GM12878 (cell line): ENCODE data around the gene TRABD. TPM values are rescaled to one million over a fixed set of nuclear protein-coding genes. Genes with fewer than 3 reads are reported as not detected.

ENCODE experiments used
- ATF7 ChIP-seq: fragments of 450-650 bp; IDR thresholded peaks from 2 replicates; pipeline ENCODE4 v1.6.1; 2016; ENCODE audit warnings: low read depth, mild to moderate bottlenecking
- BCL3 ChIP-seq: IDR thresholded peaks from 2 replicates; pipeline ENCODE4 v1.6.1; 2011; ENCODE audit warnings: borderline replicate concordance, low read depth, mild to moderate bottlenecking, moderate library complexity, low read length; ENCODE audit not compliant: insufficient read depth, poor library complexity, severe bottlenecking
- CHD1 ChIP-seq: IDR thresholded peaks from 2 replicates; pipeline ENCODE4 v1.6.1; 2012; ENCODE audit warnings: low read depth, low read length, improper control_type of control experiment
- E2F4 ChIP-seq: IDR thresholded peaks from 2 replicates; pipeline ENCODE4 v1.6.1; 2012; ENCODE audit warnings: low read depth, low read length, improper control_type of control experiment
- ESRRA ChIP-seq: IDR thresholded peaks from 2 replicates; pipeline ENCODE4 v1.6.1; 2012; ENCODE audit warnings: mild to moderate bottlenecking, low read length, improper control_type of control experiment
- FOS ChIP-seq: IDR thresholded peaks from 3 replicates; pipeline ENCODE4 v1.6.1; 2011; ENCODE audit warnings: borderline replicate concordance; ENCODE audit not compliant: insufficient read length; ENCODE audit errors: extremely low read depth
- GATAD2B ChIP-seq: fragments of 450-650 bp; conservative IDR thresholded peaks from 2 replicates; pipeline ENCODE4 v1.6.1; 2017; ENCODE audit warnings: low read depth, mild to moderate bottlenecking, moderate library complexity
- HDAC6 ChIP-seq: fragments of 200-600 bp; sonication (generic); IDR thresholded peaks from one replicate; pipeline ENCODE4 v1.8.0; 2017; ENCODE audit warnings: antibody characterized with exemption; ENCODE audit not compliant: unreplicated experiment
- IRF4 ChIP-seq: IDR thresholded peaks from 2 replicates; pipeline ENCODE4 v1.6.1; 2011; ENCODE audit warnings: low read depth, low read length
- JUNB ChIP-seq: IDR thresholded peaks from 2 replicates; pipeline ENCODE4 v1.6.1; 2016; ENCODE audit warnings: antibody characterized with exemption, mild to moderate bottlenecking
- KDM1A ChIP-seq: fragments of 200-600 bp; sonication (generic); IDR thresholded peaks from 2 replicates; pipeline ENCODE4 v1.6.1; 2016; ENCODE audit warnings: borderline replicate concordance
- MAX ChIP-seq: IDR thresholded peaks from 2 replicates; pipeline ENCODE4 v1.6.1; 2012; ENCODE audit warnings: low read depth, low read length, improper control_type of control experiment
- MTA3 ChIP-seq: IDR thresholded peaks from 2 replicates; pipeline ENCODE4 v1.6.1; 2012; ENCODE audit warnings: low read length, inconsistent platforms, borderline replicate concordance
- NFYB ChIP-seq: IDR thresholded peaks from 2 replicates; pipeline ENCODE4 v1.6.1; 2011; ENCODE audit warnings: low read depth, mild to moderate bottlenecking, low read length, improper control_type of control experiment, moderate library complexity; ENCODE audit not compliant: insufficient read depth
- NKRF ChIP-seq: fragments of 450-650 bp; conservative IDR thresholded peaks from 2 replicates; pipeline ENCODE4 v1.6.1; 2017; ENCODE audit warnings: mild to moderate bottlenecking, moderate library complexity
- NR2F1 ChIP-seq: fragments of 450-650 bp; conservative IDR thresholded peaks from 2 replicates; pipeline ENCODE4 v1.6.1; 2017; ENCODE audit warnings: mild to moderate bottlenecking
- RELA ChIP-seq: fragments of 450-650 bp; IDR thresholded peaks from 2 replicates; pipeline ENCODE4 v1.8.0; 2014; ENCODE audit warnings: borderline replicate concordance; ENCODE audit not compliant: partially characterized antibody
- RFX5 ChIP-seq: IDR thresholded peaks from 2 replicates; pipeline ENCODE4 v1.6.1; 2011; ENCODE audit warnings: low read depth, low read length, improper control_type of control experiment
- SIN3A ChIP-seq: IDR thresholded peaks from 2 replicates; pipeline ENCODE4 v1.6.1; 2012; ENCODE audit warnings: low read depth, low read length, improper control_type of control experiment
- SMARCA5 ChIP-seq: fragments of 450-650 bp; IDR thresholded peaks from 2 replicates; pipeline ENCODE4 v1.6.1; 2017; ENCODE audit warnings: mild to moderate bottlenecking
- SPI1 ChIP-seq: IDR thresholded peaks from 2 replicates; pipeline ENCODE4 v1.6.1; 2011; ENCODE audit warnings: low read depth, mild to moderate bottlenecking, low read length, moderate library complexity, borderline replicate concordance; ENCODE audit not compliant: insufficient read depth
- SREBF2 ChIP-seq: IDR thresholded peaks from 2 replicates; pipeline ENCODE4 v1.6.1; 2012; ENCODE audit warnings: mild to moderate bottlenecking, low read length
- SUZ12 ChIP-seq: fragments of 200-600 bp; sonication (generic); IDR thresholded peaks from one replicate; pipeline ENCODE4 v1.6.1; 2018; ENCODE audit warnings: antibody characterized with exemption, mild to moderate bottlenecking; ENCODE audit not compliant: unreplicated experiment
- TBL1XR1 ChIP-seq: IDR thresholded peaks from 2 replicates; pipeline ENCODE4 v1.6.1; 2012; ENCODE audit warnings: low read depth, low read length, improper control_type of control experiment
- ZNF217 ChIP-seq: fragments of 450-650 bp; IDR thresholded peaks from 2 replicates; pipeline ENCODE4 v1.6.1; 2017; ENCODE audit warnings: antibody characterized with exemption, mild to moderate bottlenecking
- ZZZ3 ChIP-seq: IDR thresholded peaks from 2 replicates; pipeline ENCODE4 v1.6.1; 2011; ENCODE audit warnings: low read depth; ENCODE audit not compliant: control insufficient read depth, insufficient read length
- polyA plus RNA-seq, 11 experiments: library from polyadenylated mRNA; depleted of rRNA in 4 of 11; unstranded in 6 of 11; stranded (reverse) in 5 of 11; fragments of >200 nt; fragmentation: Nextera tagmentation in 4 of 11; fragmentation: Illumina TruSeq in 1 of 11; extraction: Ambion mirVana in 4 of 11; extraction: Trizol in 1 of 11; gene quantifications; 1 replicate in 1 of 11; 2 replicates in 10 of 11; pipeline versions ENCODE4 v1.2.1 to v1.2.3, GENCODE V29; 2011 to 2016; ENCODE audit warnings: inconsistent platforms in 2 of 11, missing spikeins in 2 of 11, low read depth in 1 of 11
- total RNA-seq, 4 experiments: library from RNA; depleted of rRNA in 3 of 4; stranded (reverse); fragments of >200 nt in 3 of 4; fragmentation: Illumina TruSeq in 1 of 4; extraction: Trizol in 1 of 4; gene quantifications; 2 replicates each; pipeline versions ENCODE4 v1.2.1 to v1.2.3, GENCODE V29; 2013 to 2021

Gene TRABD
- total and polyA plus RNA-seq, 10 of the 15 experiments (the other 5 are each of a cell fraction or from before 2014, with no cell fraction given): 0.43 to 116 (median 58.1) TPM

GRCh38 chr22:50200461-50201190 lies 14.9 kb downstream of the TRABD start, which contains the start of gene SELENOO (continued):
- no peak for TF ChIP-seq E2F4
- TF ChIP-seq MAX: no peak
- TF ChIP-seq RELA: no peak
- TF ChIP-seq ESRRA: no peak
- no peak for TF ChIP-seq CHD1
- TF ChIP-seq SREBF2: no peak
- no peak for TF ChIP-seq MTA3
- peak; percentile 67 for TF ChIP-seq NKRF
- no peak for TF ChIP-seq SPI1
- no peak for TF ChIP-seq SUZ12
- TF ChIP-seq FOS: no peak
- no peak for TF ChIP-seq IRF4
- no peak for TF ChIP-seq HDAC6
- TF ChIP-seq BCL3: no peak
- TF ChIP-seq JUNB: no peak
- no peak for TF ChIP-seq ZNF217
- peak; percentile 70; the same call in 1 of the 2 replicates for TF ChIP-seq SIN3A
- TF ChIP-seq SMARCA5: no peak; the same call in 1 of the 2 replicates
- TF ChIP-seq NR2F1: no peak; the same call in 1 of the 2 replicates
- no peak for TF ChIP-seq RFX5
- TF ChIP-seq GATAD2B: peak; percentile 78
- no peak for TF ChIP-seq ATF7
- no peak for TF ChIP-seq ZZZ3
- no peak for TF ChIP-seq KDM1A
- no peak for TF ChIP-seq TBL1XR1
- TF ChIP-seq NFYB: peak; percentile 81
